Neutrophil (primary cell): ENCODE results near the gene MESP2.

Source experiments
- H3K27ac ChIP-seq: fragments of 200-600 bp; sonication (generic); 2 replicates; pipeline ENCODE4 v1.5.1; 2016; ENCODE audit warnings: mild to moderate bottlenecking, moderate library complexity
- H3K27me3 ChIP-seq: fragments of 200-600 bp; sonication (generic); 2 replicates; pipeline ENCODE4 v1.6.0; 2016; ENCODE audit warnings: mild to moderate bottlenecking
- H3K36me3 ChIP-seq: fragments of 200-600 bp; sonication (generic); 2 replicates; pipeline ENCODE4 v1.5.1; 2017
- H3K4me1 ChIP-seq, 2 experiments: fragments of 200-600 bp in 1 of 2; sonication (generic) in 1 of 2; 1 replicate in 1 of 2; 2 replicates in 1 of 2; pipeline versions ENCODE4 v1.5.1 to v1.6.1; 2013 to 2016; ENCODE audit warnings: low read depth in 1 of 2, low read length in 1 of 2, mild to moderate bottlenecking in 1 of 2, moderate library complexity in 1 of 2; ENCODE audit not compliant: control insufficient read depth in 1 of 2, insufficient read depth in 1 of 2
- H3K4me3 ChIP-seq, 2 experiments: fragments of 200-600 bp in 1 of 2; sonication (generic) in 1 of 2; 1 replicate in 1 of 2; 2 replicates in 1 of 2; pipeline ENCODE4 v1.5.1; 2013 to 2016; ENCODE audit warnings: low read depth in 1 of 2, low read length in 1 of 2, mild to moderate bottlenecking in 1 of 2, moderate library complexity in 1 of 2
- H3K9me3 ChIP-seq: fragments of 200-600 bp; sonication (generic); 2 replicates; pipeline ENCODE4 v1.5.1; 2016
- TF ChIP-seq, protein P1 (sequence below): fragments of 200-600 bp; sonication (generic); IDR thresholded peaks from 2 replicates; pipeline ENCODE4 v1.5.1; 2016; ENCODE audit warnings: antibody characterized with exemption

MESP2 gene

DNA sequence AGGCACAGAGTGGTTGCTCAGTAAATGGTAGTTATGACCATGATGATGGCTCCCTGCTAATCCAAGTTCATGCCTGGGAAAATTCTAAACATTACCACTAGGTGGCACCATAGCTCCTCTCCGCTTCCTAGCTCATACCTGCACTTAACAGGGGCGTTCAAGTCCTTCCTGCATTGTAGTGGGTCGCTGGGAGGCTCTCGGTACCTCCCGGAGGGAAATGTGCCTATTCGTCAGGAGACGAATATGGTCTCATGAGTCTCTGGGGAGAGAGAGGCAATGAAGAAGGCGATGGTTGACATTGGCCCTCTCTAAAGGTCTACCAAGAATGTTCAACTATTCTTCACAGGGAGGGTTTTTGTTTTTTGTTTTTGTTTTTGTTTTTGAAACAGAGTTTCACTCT is 36.0 kb upstream of the MESP2 start:
- no peak overlapping the region for H3K4me3 ChIP-seq
- no peaks in the 10 kb centered on the region for H3K27me3 ChIP-seq
- H3K9me3 ChIP-seq = no peaks in the 10 kb centered on the region
- no peak overlapping the region for H3K27ac ChIP-seq
- TF ChIP-seq, protein P1, sequence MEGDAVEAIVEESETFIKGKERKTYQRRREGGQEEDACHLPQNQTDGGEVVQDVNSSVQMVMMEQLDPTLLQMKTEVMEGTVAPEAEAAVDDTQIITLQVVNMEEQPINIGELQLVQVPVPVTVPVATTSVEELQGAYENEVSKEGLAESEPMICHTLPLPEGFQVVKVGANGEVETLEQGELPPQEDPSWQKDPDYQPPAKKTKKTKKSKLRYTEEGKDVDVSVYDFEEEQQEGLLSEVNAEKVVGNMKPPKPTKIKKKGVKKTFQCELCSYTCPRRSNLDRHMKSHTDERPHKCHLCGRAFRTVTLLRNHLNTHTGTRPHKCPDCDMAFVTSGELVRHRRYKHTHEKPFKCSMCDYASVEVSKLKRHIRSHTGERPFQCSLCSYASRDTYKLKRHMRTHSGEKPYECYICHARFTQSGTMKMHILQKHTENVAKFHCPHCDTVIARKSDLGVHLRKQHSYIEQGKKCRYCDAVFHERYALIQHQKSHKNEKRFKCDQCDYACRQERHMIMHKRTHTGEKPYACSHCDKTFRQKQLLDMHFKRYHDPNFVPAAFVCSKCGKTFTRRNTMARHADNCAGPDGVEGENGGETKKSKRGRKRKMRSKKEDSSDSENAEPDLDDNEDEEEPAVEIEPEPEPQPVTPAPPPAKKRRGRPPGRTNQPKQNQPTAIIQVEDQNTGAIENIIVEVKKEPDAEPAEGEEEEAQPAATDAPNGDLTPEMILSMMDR = peak; percentile 82
- peaks cover 2 to 3% of the 10 kb centered on the region in 2 experiments for H3K4me1 ChIP-seq
- H3K36me3 ChIP-seq = no peaks in the 10 kb centered on the region

DNA sequence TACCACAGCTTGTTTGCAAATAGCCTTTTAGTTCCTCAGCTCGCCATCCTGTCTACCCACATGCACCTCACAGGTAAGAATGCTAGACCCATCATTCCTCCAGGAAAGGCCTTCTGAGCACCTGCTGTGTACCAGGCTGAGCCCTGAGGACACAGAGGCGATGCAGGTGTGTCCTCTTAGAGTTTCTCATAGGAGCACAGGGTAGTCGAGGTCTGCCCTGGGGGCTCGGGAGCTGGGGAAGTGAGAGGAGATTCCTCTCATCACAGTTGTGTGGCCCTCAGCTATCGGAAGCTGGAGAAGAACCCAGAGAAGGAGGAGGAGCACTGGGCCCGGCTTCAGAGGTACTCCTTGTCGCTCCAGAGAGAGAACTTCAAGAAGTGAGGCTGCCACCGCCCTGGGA is 33.1 kb upstream of the MESP2 start:
- Histone ChIP-seq H3K4me3 (no peak overlapping the region), H3K27ac (no peak overlapping the region), H3K27me3 (peaks cover 8% of the 10 kb centered on the region), H3K9me3 (no peaks in the 10 kb centered on the region), H3K36me3 (no peaks in the 10 kb centered on the region), H3K4me1 (peaks cover 2 to 3% of the 10 kb centered on the region in 2 experiments)
- TF ChIP-seq, protein P1 = no peak

DNA sequence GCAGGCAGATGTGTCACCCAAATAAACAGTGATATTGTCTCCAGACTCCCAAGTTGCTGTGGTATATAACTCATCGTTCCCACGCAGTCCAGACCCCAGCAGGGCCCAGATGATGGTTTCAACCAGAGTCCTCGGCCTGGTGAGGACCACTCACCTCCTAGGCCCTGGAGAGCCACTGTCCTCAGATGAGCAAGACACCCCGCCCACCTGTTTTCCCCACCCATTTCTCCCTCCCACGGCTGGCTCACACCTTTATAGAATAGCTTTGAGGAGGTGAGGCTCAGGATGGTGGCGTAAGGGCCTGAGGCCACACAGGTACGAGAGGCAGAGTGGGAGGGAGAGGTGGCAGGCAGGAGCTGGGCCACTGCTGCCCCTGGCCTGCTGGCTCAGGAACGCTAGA is 32.5 kb upstream of the MESP2 start:
- no peaks in the 10 kb centered on the region for H3K36me3 ChIP-seq
- peaks cover 14% of the 10 kb centered on the region for H3K27me3 ChIP-seq
- H3K27ac ChIP-seq = no peak overlapping the region
- no peak overlapping the region for H3K4me3 ChIP-seq
- TF ChIP-seq, protein P1 = no peak
- peaks cover 2 to 3% of the 10 kb centered on the region in 2 experiments for H3K4me1 ChIP-seq
- H3K9me3 ChIP-seq = no peaks in the 10 kb centered on the region

DNA sequence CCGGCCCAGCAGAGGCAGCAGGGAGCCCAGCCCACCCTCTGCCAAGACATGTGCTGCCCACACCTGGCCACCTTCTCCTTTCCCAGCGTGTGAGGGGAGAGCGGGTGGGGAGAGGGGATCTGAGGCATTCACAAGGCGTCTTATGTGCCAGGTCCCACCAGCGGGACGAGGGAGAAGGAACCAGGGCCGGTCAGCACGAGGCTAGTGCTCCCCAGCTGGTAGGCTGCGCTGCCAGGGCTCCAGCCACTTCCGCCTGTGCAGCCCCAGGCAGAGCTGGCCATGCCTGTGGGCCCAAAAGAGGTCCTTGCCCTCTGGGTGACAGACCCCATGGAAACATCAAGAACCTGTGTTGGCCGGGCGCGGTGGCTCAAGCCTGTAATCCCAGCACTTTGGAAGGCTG is 31.0 kb upstream of the MESP2 start:
- peaks cover 29% of the 10 kb centered on the region for H3K27me3 ChIP-seq
- no peak overlapping the region for H3K4me3 ChIP-seq
- no peaks in the 10 kb centered on the region for H3K9me3 ChIP-seq

DNA sequence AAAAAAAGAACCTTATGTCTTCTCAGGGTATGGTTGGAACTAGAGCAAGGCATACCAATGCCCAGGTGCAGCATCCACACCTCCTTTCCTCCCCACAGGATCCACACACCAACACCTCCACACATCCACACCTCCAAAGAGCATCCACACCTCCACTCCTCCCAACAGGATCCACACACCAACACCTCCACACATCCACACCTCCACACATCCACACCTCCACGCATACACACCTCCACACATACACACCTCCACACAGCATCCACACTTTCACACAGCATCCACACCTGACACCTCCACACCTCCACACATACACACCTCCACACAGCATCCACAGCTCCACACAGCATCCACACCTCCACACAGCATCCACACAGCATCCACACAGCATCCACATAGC is 30.4 kb upstream of the MESP2 start:
- Histone ChIP-seq H3K4me3 (no peak overlapping the region), H3K4me1 (peaks cover 10 to 11% of the 10 kb centered on the region in 2 experiments), H3K9me3 (no peaks in the 10 kb centered on the region), H3K27me3 (peaks cover 34% of the 10 kb centered on the region), H3K36me3 (no peaks in the 10 kb centered on the region), H3K27ac (no peak overlapping the region)
- TF ChIP-seq, protein P1 = no peak

More for the DNA sequence above, 31.0 kb upstream of the MESP2 start:
- Histone ChIP-seq H3K27ac (no peak overlapping the region), H3K4me1 (peaks cover 6% of the 10 kb centered on the region in 2 experiments), H3K36me3 (no peaks in the 10 kb centered on the region)
- TF ChIP-seq, protein P1 = no peak

DNA sequence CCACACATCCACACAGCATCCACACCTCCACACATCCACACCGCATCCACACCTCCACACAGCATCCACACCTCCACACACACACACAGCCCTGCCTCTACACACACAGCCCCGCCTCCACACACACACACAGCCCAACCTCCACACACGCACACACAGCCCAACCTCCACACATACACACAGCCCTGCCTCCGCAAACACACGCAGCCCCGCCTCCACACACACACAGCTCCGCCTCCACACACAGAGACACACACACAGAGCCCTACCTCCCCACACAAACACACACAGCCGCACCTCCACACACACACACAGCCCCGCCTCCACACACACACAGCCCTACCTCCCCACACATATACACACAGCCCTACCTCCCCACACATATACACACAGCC is 29.7 kb upstream of the MESP2 start:
- TF ChIP-seq, protein P1 = no peak

More for the DNA sequence above, 29.7 kb upstream of the MESP2 start:
- H3K4me3 ChIP-seq = no peak overlapping the region
- H3K4me1 ChIP-seq = peaks cover 14 to 15% of the 10 kb centered on the region in 2 experiments
- no peak overlapping the region for H3K27ac ChIP-seq
- H3K9me3 ChIP-seq = no peaks in the 10 kb centered on the region
- H3K27me3 ChIP-seq = peaks cover 37% of the 10 kb centered on the region
- no peaks in the 10 kb centered on the region for H3K36me3 ChIP-seq
